Middle frontal gyrus (tissue), 1 donor: ENCODE results near the gene AREG.

Experiments
- DNase-seq: peaks from one replicate; pipeline ENCODE4 v3.0.0-alpha.2; 2015; ENCODE audit warnings: low spot score; ENCODE audit errors: extremely low spot score

AREG gene

GRCh38 chr4:74504212-74504611 lies 59.3 kb downstream of the AREG start:
- DNase-seq: no peak
